GM20000 (cell line): ENCODE data around the gene CAPN15.

ENCODE experiments used
- DNase-seq: peaks from one replicate; pipeline ENCODE4 v3.0.0; 2012; ENCODE audit warnings: low spot score
- CTCF ChIP-seq: IDR thresholded peaks from 2 replicates; pipeline ENCODE4 v1.5.1; 2012; ENCODE audit warnings: mild to moderate bottlenecking, control low read depth; ENCODE audit errors: extremely low read depth, missing control alignments

The CAPN15 gene

DNA sequence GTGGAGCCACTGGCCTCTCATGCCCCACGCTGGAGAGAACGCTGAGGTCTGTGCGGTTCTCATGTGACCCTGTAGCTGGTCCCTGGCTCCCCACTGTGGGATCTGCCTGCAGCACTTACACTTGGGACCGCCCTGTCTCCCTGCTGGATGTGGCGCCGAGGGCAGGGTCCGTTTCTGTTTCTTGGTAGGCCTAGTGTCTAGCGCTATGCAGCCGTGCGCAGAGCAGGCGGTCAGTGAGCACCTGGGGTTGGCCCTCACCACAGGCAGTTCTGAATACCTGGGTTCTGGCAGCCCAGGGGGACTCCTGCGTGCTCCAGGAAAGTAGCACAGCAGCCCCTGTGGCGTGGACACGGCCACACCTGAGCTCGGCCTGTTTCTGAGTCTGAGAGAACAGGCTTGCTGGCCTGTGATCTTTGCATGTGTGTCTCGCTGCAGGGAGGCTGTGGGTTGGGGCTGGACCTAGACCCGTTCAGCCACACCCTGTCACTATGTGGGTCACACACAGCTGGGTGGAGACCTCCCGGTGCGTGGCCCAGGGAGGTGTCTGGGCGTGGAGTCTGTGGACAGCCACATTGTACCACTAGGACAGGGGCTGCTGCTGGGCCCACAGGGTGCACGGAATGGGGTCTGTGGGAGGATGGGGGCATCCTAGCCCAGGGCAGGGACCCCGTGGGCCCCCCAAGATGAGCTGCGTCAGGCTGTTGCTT lies 2.8 kb downstream of the CAPN15 start:
- TF ChIP-seq CTCF = no peak
- no peak for DNase-seq

DNA sequence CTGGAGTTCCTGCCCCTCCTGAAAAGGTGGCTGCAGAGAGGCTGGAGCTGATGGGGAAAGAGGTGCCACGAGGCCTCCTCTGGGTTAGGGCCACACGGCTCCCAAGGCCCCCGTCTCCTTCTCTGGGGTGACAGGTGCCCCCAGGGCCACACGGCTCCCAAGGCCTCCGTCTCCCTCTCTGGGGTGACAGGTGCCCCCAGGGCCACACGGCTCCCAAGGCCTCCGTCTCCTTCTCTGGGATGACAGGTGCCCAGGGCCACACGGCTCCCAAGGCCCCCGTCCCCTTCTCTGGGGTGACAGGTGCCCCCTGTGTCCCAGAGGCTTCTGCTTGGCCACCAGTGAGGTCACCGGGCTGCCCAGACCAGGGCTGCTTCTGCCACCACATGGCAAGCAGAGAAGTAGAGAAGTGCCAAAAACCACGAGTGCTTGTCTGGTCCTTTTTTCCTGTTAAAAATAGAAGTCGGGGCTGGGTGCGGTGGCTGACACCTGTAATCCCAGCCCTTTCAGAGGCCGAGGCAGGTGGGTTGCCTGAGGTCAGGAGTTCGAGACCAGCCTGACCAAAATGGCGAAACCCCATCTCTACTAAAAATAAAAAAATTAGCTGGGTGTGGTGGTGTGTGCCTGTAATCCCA lies 4.1 kb downstream of the CAPN15 start:
- no peak for DNase-seq
- TF ChIP-seq CTCF = no peak

GRCh38 chr16:533391-534123 lies 6.0 kb downstream of the CAPN15 start:
- DNase-seq = no peak
- TF ChIP-seq CTCF = no peak

- no peak for DNase-seq
- no peak for TF ChIP-seq CTCF
Observed at GRCh38 chr16:534135-534534, 6.6 kb downstream of the CAPN15 start.

- TF ChIP-seq CTCF = no peak
- DNase-seq = no peak
Observed at GRCh38 chr16:534856-535445, 7.4 kb downstream of the CAPN15 start.

GRCh38 chr16:535446-536405 lies 8.2 kb downstream of the CAPN15 start:
- DNase-seq = no peak
- no peak for TF ChIP-seq CTCF
